HPDE6-E6E7 (cell line): Measurements from ENCODE around the gene CIBAR2.
A peak's percentile ranks its signal among the peaks of the same experiment; 100 is the strongest.
"Not testable (repeated sequence)": the region's sequence is repeated elsewhere in the genome, so short reads cannot be mapped to it uniquely, and the experiment has no call there.

Experiments
- DNase-seq: peaks from one replicate; pipeline ENCODE4 v3.0.0; 2011; ENCODE audit warnings: missing footprints; ENCODE audit errors: extremely low spot score

Gene CIBAR2

DNA sequence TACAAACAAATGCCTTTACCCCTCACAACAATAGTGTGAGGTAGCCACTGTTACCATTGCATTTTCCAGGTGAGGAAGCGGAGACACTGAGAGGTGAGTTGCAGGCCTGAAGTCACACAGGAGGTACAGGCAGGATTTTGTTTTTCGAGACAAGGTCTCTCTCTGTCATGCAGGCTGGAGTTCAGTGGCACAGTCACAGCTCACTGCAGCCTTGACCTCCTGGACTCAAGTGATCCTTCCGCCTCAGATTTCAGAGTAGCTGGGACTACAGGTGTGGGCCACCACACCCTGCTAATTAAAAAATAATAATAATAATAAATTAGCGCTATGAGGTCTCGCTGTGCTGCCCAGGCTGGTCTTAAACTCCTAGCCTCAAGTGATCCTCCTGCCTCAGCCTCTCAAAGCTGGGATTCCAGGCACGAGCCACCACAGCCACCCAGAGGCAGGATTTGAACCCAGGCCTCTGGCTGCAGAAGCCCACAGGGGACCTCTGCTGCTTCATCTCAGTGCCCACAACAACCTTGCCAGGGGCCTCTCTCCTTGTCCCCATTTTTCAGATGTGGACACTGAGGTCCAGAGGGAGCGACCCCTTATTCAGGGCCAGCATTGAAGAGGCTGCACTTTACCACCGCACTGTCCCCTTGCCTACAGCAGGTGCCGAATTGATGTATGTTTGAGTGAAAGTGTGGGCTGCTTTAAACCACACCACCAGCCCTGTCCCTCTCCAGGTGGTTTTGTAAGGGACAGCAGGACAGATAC is 16.0 kb upstream of the CIBAR2 start:
- no peak for DNase-seq

- no peak for DNase-seq
Measured at GRCh38 chr16:85127379-85127723, 15.1 kb upstream of the CIBAR2 start.

GRCh38 chr16:85126705-85127378 is 14.6 kb upstream of the CIBAR2 start:
- DNase-seq: no peak

GRCh38 chr16:85126394-85126704 is 14.1 kb upstream of the CIBAR2 start:
- DNase-seq: no peak

DNA sequence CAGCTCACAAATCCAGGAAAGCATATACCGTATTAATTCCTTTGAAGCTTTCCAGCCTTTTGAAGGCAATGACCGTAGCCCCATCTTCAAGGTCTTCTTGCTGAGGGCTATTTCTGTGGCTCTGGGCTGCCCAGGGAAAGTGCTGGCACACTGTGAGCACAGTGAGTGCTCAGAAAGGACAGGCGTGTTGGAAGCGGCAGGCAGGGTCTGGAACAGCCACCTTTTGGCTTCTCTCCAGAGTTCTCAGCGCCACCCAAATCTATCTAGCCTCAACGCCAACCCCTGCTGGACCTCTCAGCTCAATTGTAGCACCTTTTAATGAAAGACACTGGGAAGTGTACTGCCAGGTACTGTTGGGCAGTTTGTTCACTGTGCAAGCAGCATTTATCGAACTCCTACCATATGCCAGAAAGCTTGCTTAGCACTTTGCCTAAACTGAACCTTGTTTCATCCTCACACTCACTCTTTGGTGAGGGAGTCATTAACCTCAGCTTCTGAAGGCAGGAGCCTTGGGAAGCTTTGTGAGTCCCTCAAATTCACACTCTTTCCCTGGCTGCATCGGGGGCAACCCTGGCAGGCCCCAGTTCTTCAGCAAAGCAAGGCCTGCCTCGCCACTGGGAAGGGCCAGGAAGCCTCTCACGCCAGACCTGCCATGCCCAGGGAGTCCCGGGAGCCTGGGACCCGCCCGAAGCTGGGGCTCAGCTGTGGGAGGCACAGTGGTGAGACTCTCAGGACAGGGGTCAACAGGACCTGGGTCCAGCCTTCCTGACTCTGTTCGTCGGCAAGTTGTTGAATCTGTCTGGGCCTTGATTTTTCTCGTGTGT is 13.5 kb upstream of the CIBAR2 start:
- no peak for DNase-seq

DNA sequence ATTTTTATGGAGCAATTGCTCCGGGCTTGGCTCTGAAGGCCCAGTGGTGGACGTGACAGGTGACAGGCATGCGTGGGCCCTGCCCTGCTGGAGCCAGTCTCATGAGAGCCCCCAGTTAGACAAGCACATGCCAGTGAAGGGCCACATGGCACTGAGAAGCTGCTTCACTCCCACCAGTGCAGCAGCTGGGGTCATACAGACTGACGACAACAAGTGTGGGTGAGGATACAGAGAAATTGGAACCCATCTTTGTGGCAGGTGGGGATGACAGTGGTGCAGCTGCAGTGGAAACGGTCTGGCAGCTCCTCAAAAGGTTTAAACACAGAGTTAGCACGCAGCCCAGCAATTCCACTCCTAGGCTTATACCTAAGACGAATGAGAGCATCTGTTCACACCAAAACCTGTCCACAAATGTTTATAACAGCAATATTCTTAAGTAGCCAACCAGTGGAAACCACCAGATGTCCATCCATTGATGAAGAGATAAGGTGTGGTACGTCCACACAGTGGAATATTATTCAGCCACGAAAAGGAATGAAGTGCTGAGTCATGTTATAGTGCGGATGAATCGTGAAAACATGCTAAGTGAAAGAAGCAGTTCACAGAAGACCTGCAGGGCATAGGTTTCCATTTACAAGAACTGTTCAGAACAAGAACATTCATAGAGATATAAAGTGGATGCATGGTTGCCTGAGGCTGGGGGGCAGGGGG is 12.5 kb upstream of the CIBAR2 start:
- DNase-seq: no peak

- DNase-seq: peak; percentile 56
Measured at GRCh38 chr16:85123891-85124635, 11.8 kb upstream of the CIBAR2 start.

DNA sequence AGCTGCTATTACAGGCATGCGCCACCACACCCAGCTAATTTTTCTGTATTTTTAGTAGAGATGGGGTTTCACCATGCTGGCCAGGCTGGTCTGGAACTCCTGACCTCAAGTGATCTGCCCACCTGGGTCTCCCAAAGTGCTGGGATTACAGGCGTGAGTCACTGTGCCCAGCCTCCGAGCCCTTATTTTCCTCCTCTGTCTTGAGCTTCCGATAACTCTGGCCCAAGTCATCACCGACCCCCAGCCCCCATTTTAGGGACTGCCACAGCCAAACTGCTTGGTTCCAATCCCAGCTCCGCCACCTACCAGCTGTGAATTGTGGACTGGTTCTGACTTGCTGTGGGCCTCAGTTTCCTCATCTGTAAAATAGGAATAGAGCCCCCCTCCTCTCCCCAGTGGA is 11.2 kb upstream of the CIBAR2 start:
- DNase-seq: not testable (repeated sequence)

DNA sequence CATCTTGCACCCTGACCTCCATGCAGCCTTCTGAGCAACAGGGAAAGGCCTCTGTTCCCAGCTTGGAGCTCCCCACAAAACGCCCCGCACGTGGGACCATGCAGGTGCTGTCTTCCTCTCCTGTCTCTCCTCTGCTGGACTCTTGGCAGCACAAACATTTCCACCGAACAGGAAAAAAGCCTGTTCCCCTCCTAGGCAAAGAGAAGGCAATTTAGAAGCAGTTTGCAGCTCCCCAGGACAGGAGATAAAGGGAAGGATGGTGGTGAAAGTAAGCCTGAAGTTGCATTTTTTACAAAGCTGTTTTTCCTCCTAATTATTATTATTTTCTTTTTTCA is 7.7 kb upstream of the CIBAR2 start:
- no peak for DNase-seq

DNA sequence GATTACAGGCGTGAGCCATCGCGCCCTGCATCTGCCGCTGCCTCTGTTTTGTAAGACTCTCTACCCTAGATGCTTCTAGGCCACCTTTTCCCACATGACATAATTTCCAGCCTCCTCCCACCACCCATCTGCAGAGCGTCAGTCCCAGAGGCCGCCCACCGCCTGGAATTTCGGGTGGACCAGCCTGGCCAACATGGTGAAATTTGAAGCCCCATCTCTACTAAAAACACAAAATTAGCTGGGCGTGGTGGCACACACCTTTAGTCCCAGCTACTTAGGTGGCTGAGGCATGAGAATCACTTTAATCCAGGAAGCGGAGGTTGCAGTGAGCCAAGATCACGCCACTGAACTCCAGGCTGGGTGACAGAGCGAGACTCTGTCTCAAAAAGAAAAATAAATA is 5.1 kb upstream of the CIBAR2 start:
- DNase-seq: no peak

- peak; percentile 86 for DNase-seq
Measured at GRCh38 chr16:85114909-85115567, 2.8 kb upstream of the CIBAR2 start.

DNA sequence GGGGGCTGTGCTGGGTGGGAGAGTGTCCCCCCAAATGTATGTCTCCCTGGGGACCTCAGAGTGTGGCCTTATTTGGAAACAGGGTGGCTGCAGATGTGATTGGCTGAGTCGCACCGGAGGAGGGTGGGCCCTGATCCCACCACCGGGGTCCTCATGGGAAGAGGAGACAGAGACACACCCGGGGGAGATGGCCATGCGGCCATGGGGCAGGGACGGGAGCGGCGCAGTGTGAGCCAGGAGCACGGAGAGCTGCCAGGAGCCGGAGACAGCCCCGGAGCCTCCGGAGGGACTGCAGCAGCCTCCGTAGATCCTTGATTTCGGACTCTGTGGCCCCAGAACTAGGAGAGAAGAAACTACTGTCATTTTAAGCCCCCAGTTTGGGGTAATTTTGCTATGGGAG is 1.6 kb upstream of the CIBAR2 start:
- no peak for DNase-seq

- no peak for DNase-seq
Measured at GRCh38 chr16:85113168-85113733, 979 bp upstream of the CIBAR2 start.

DNA sequence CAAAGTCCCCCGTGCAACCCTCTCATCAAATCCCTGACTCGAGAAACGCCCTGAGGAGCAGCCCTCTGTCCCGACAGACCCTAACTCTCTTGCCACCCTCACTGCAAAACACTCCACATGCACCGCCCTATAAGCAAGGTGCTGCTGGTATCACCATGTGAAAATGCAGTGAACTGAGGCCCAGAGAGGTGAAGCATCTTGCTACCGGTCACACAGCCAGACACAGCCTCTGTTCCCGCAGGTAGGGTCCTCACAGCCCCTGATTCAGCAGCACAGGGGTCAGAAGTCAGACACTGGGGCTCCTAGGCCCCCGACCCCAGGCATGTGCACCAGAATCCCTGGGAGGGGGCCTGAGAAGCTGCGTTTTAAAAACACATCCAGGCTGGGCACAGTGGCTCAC is 1.1 kb downstream of the CIBAR2 start:
- DNase-seq: no peak

DNA sequence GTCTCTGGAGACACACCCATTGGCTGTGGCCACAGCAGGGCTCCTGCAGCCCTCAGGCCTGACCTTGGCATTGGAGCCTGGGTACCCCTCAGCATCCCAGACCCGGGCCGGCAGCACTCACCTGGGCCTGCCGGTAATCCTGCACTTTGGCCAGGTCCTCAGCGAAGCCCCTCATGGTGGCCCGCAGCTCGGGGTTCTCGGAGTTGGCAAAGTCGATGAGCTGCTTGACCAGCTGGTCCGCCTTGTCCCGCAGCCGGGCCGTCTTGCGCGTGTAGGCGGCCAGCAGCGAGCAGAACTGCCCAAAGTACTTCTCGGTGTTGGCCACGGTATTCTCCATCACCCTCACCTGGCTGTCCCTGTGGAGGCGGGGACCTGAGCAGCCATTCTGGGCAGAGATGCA is 2.2 kb downstream of the CIBAR2 start:
- DNase-seq: no peak

DNA sequence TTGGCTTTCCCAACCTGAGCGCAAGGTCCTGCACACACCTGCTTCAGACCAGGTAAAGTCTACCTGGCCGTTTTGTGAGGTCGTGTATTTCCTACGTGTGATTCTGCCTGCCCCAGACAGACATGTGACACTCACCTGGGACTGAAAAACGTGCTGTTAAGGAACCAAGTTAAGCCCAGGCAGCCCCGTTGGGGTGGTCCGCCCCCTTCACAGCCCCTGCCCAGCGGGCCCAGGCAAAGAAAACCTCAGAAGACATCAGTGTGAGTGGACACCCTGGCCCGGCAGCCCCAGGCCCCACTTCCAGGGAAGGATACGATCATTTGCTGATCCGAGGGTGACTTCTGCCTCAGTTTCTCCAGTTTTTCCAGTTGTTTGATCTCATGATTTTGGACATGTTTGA is 4.7 kb downstream of the CIBAR2 start:
- no peak for DNase-seq

DNA sequence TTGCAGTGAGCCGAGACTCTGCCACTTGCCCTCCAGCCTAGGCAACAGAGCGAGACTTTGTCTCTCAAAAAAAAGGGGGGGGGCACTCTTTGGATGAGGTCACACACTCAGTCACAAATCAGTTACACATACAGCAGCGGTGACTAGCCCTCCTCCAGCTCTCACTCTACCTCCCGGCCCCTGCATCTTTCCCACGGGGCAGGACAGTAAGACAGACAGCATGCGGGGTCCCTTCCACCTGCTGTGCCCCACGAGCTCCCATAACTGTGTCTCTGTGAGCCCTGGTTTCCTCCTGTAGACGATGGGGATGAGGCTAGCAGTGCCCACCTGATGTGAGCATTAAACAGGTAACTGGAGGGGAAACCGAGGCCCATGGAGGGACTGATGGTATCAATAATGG is 5.2 kb downstream of the CIBAR2 start:
- DNase-seq: no peak

GRCh38 chr16:85105475-85105874 is 6.8 kb downstream of the CIBAR2 start:
- DNase-seq: no peak

DNA sequence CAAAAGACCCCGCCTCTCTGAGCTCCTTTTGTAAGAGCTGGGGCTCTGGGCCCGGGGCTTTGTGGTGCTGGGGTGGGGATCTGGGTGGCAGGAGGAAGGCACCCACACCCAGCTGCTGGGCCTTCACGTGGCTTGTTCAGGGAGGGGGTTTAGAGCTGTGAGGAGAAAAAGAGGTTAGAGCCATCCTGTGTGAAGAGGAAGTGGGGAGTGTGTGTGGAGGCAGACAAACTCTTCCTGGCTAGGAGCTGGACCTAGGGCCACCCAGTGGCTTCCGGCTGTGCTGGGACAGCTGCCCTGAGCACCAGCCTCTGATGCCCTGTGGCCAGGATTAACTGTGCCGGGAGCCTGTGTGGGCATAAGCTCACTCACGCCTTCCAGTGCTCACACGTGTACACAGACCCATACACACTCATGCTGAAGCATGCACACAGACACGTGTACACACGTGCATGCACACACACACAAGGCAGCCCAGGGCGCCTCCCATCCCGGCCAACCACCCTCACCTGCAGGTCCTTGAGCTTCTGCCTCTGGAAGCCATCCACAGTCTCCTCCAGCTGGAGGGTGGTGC is 7.4 kb downstream of the CIBAR2 start:
- no peak for DNase-seq

- no peak for DNase-seq
Measured at GRCh38 chr16:85104147-85104546, 8.1 kb downstream of the CIBAR2 start.
